CD4-positive, alpha-beta T cell treated with Interleukin-10 for 1 hour (primary cell): ENCODE data around the gene GRK5.

Experiments
- DNase-seq: peaks from one replicate; pipeline ENCODE4 v3.0.0-alpha.2; 2020

The GRK5 gene

GRCh38 chr10:119323085-119324016 is 116.0 kb downstream of the GRK5 start:
- no peak for DNase-seq

DNA sequence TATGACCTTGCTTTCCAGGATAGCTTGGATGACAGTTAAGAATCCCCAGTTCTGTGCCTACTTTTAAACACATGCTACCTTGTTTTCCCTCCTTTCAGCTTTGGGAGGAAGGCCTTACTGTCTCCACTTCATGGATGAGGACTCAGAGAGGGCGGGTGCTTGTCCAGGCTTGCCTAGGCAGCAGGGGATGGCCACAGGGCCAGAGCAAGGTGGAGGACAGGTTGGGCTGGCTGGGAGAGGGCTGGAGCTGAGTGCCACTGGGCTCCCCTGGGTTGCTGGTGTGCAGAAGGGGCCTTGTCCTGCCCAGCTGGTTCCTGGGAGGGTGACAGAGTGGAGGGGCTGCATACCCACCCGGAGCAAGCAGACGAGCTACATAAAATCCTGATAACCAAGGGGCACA is 117.8 kb downstream of the GRK5 start:
- no peak for DNase-seq

- no peak for DNase-seq
Observed at GRCh38 chr10:119326167-119326566, 118.8 kb downstream of the GRK5 start.

DNA sequence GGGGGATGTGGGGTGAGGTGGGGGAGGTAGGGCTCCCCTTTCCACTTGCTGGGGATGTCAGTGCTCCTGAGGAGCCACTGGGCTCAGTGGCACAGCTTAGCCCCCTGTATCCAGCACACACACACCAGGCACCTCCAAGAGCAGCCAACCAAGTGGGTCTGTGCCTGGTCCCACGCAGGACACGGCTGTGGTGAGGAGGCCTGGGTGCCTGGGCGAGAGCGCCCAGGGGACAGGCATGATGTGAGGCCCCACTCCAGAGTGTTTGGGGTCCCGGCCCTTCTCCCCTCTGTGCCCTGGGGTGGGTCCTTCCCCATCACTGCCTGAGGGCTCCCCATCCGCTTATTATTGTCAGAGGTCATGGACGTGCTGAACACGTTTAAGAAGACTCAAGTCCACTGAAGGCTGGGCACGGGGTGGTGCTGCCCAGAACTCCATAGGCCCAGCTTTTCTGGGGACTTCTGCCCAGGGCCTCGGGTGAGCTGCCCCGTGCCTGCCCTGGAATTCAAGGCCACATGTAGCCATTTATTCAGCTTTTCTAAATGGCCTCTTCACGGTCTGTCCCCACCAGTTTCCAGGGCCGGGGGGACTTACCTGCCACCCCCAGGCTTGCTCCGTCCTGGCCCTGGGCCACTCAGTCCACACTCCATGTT is 119.8 kb downstream of the GRK5 start:
- no peak for DNase-seq

- DNase-seq = no peak
Observed at GRCh38 chr10:119328223-119328622, 120.9 kb downstream of the GRK5 start.

DNA sequence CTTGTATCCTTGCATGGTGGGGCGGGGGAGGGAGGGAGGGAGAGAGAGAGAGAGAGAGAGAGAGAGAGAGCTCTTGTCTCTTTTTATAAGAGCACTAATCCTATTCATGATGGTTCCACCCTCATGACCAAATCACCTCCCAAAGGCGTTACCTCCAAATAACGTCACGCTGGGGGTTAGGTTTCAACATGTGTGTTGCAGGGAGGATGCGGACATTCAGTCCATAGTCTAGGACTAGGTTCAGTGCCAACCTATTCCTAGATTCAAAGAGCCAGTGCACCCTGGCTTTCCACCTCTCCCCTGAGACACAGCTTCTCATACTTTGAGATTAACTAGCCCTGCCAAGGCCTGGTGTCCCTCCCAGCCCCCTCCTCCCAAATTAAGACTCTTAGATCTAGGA is 123.0 kb downstream of the GRK5 start:
- DNase-seq = no peak

GRCh38 chr10:119331061-119331460 is 123.7 kb downstream of the GRK5 start:
- no peak for DNase-seq

GRCh38 chr10:119333146-119333792 is 125.9 kb downstream of the GRK5 start:
- no peak for DNase-seq

DNA sequence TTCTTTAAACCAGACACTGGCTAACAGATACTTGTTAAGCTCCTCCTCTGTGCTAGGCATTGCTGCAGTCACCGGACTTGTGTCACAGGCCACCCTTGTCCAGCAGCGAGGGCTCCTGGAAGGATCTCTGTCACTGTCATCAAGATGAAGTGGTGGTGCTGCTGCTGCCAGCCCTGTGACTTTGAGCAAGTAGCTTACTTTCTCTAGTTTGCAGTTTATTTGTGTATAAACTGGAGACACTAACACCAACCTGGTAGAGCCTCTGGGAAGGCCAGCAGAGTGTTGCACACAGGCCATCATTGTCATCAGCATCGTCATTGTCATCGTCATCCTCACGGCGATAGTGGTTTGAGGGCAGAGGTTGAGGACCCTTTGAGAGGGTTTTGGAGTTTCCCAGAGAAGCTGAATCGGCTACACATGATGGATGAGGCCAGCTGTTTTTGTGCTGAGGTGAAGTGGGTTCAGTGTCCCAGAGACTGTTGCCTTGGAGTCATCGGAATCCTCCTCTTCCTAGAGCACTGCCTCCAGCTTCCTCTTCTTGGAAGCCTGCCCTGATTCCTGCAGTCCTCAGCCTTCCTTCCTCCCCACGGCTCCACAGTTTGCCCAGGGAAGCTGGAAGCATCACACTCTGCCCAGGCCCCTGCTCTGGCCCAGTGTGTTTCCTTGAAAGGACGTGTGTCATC is 128.4 kb downstream of the GRK5 start:
- DNase-seq = no peak

DNA sequence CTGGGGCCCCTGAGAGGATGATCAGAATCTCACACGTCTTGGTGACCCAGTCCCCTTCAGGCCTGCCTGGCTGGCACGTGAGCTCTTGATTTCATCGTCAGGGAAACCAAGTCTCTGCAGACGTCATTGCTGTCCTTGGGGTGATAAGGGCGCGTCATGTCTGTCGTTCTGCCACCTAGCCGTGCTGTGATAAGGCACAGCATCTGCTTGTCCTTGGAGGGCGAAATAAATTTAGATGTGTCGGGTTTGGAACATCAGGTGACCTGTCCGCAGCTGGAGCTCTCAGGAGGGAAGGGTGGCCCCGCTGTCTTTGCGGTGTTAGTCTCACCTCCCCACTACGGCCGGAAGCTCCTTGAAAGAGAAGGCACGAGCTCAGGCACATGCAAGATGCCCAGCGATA is 129.2 kb downstream of the GRK5 start:
- DNase-seq = no peak

DNA sequence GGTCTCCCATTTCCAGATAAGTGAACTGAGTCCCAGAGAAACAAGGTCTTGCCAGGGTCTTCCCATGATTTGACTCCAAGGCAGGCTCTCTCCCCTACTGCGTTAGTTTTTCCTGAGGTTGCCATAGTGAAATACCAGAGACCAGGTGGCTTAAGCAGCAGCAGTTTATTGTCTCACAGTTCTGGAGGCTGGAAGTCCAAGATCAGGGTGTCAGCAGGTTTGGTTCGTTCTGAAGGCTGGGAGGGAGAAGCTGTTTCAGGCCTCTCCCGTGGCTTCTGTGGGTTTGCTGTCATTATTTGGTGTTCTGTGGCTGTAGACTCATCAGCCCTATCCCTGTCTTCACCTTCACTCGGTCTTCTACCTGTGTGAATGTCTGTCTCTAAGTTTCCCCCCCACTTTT is 129.9 kb downstream of the GRK5 start:
- DNase-seq = no peak

- DNase-seq = no peak
Observed at GRCh38 chr10:119337796-119338432, 130.5 kb downstream of the GRK5 start.

DNA sequence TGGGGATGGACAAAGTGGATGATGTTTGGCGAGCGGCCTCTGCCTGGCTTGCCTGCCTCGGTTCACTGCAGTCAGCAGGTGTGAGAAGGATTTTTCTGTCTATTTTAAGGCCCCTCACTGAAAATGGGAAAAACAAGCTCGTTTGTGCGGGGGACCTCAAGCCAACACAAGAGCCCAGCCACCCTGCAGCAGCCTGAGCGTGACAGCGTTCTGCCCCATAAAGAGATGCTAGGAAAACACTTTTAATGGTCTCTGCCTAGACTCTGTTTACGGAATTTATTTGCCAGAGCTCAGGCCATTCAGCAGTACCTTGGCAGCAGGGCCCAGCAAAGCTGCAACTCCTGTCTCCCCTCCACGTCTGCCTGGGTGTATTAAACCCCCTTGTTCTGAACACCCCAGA is 131.7 kb downstream of the GRK5 start:
- DNase-seq = no peak

- no peak for DNase-seq
Observed at GRCh38 chr10:119340893-119341458, 133.6 kb downstream of the GRK5 start.

GRCh38 chr10:119341459-119342301 is 134.3 kb downstream of the GRK5 start:
- DNase-seq = no peak

DNA sequence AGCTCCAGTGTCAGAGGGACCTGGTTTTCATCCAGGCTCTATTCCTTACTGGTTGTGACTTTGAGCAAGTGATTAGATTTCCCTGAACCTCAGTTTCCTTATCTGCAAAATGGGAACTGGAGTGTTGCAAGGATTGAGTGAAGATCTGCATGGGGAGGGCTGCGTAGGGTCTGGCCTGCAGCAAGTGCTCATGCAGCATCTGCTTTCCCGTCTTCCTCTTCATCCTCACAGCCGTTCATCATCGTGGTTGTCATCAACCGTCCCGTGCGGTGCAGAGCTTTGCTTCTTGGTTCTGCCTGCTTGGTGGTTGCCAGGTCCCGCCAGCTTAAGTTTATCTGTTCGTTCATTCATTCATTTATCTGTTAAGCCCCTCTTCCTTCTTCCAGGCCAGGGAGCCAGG is 135.0 kb downstream of the GRK5 start:
- no peak for DNase-seq

GRCh38 chr10:119343011-119343601 is 135.7 kb downstream of the GRK5 start:
- no peak for DNase-seq

GRCh38 chr10:119344381-119344780 is 137.0 kb downstream of the GRK5 start:
- DNase-seq = no peak

- DNase-seq = no peak
Observed at GRCh38 chr10:119346095-119346832, 138.9 kb downstream of the GRK5 start.
